NB4 (cell line): ENCODE results near the gene WTAP.

Source experiments
- MYC ChIP-seq: IDR thresholded peaks from 2 replicates; pipeline ENCODE4 v1.6.1; 2011; ENCODE audit warnings: low read depth, low read length
- POLR2A ChIP-seq: IDR thresholded peaks from 2 replicates; pipeline ENCODE4 v1.6.1; 2011; ENCODE audit warnings: mild to moderate bottlenecking; ENCODE audit not compliant: insufficient read length; ENCODE audit errors: extremely low read depth
- TF ChIP-seq, protein P1 (sequence below): IDR thresholded peaks from one replicate; pipeline ENCODE4 v1.5.1; 2012; ENCODE audit warnings: low read depth, low read length
- TF ChIP-seq, protein P2 (sequence below): IDR thresholded peaks from 2 replicates; pipeline ENCODE4 v1.6.1; 2011; ENCODE audit warnings: low read depth, low read length

DNA sequence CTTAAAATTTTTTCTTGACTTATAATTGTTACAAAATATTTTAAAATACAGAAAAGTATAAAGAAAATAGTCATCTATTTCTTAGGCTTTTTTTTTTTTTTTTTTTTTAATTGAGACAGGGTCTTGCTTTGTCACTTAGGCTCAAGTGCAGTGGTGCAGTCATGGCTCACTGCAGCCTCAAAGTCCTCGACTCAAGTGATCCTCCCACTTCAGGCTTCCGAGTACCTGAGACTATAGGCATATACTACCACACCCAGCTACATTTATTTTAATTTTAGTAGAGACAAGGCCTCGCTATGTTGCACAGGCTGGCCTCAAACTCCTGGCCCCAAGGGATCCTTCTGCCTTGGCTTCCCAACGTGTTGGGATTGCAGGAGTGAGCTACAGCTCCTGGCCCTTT lies 29.2 kb downstream of the WTAP start:
- TF ChIP-seq, protein P1, sequence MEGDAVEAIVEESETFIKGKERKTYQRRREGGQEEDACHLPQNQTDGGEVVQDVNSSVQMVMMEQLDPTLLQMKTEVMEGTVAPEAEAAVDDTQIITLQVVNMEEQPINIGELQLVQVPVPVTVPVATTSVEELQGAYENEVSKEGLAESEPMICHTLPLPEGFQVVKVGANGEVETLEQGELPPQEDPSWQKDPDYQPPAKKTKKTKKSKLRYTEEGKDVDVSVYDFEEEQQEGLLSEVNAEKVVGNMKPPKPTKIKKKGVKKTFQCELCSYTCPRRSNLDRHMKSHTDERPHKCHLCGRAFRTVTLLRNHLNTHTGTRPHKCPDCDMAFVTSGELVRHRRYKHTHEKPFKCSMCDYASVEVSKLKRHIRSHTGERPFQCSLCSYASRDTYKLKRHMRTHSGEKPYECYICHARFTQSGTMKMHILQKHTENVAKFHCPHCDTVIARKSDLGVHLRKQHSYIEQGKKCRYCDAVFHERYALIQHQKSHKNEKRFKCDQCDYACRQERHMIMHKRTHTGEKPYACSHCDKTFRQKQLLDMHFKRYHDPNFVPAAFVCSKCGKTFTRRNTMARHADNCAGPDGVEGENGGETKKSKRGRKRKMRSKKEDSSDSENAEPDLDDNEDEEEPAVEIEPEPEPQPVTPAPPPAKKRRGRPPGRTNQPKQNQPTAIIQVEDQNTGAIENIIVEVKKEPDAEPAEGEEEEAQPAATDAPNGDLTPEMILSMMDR: no peak
- TF ChIP-seq POLR2A: no peak
- TF ChIP-seq, protein P2, sequence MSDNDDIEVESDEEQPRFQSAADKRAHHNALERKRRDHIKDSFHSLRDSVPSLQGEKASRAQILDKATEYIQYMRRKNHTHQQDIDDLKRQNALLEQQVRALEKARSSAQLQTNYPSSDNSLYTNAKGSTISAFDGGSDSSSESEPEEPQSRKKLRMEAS: no peak
- TF ChIP-seq MYC: no peak
